HCT116 (cell line): ENCODE measurements around the gene TPD52L1. TPM values are rescaled to one million over a fixed set of nuclear protein-coding genes. Genes with fewer than 3 reads are reported as not detected.

Experiments used
- ATAC-seq: fragments of 200-7000 bp; cut with Tn5 transposase; 2 replicates; pipeline ENCODE4 v1.9.1; 2020; ENCODE audit warnings: mild to moderate bottlenecking, moderate library complexity
- BruUV-seq: library from RNA; stranded (reverse); fragments of 400-500 nt; replicated peaks from 2 replicates; lab custom pipeline; 2021; lab: Mats Ljungman, UMichigan
- CTCF ChIA-PET: fragments of 300-600 bp; sonication (Branson Sonifier 250); formaldehyde crosslinking; loops from one replicate; lab custom pipeline; 2021; ENCODE audit warnings: antibody characterized with exemption; lab: Charles Lee
- POLR2A ChIA-PET: fragments of 300-600, 350-600 bp; sonication (Branson Sonifier 250); formaldehyde crosslinking; loops from one replicate; lab custom pipeline; 2021; ENCODE audit warnings: antibody characterized with exemption; lab: Charles Lee
- RAD21 ChIA-PET, 2 experiments: fragments of 300-600 bp; sonication (Branson Sonifier 250); formaldehyde crosslinking; loops; one replicate each; lab custom pipeline; 2023; ENCODE audit warnings: low total read pairs in 2 of 2; ENCODE audit not compliant: uncharacterized antibody in 2 of 2, unreplicated experiment in 2 of 2, low non-redundant PET in 1 of 2; lab: Charles Lee
- DNase-seq: peaks from one replicate; pipeline ENCODE4 v3.0.0-alpha.2; 2010; ENCODE audit warnings: low read depth, low spot score
- H2AFZ ChIP-seq: fragments of 200-600 bp; shearing (Covaris generic), sonication (generic); 2 replicates; pipeline ENCODE4 v1.6.1; 2017; ENCODE audit warnings: low read depth, mixed run types, mixed read lengths, antibody characterized with exemption, low read length; ENCODE audit not compliant: poor library complexity, severe bottlenecking
- H3K27ac ChIP-seq: 2 replicates; pipeline ENCODE4 v1.5.1; 2012; ENCODE audit warnings: low read depth, low read length
- H3K27me3 ChIP-seq: fragments of 200-600 bp; sonication (generic); 2 replicates; pipeline ENCODE4 v1.6.1; 2016; ENCODE audit warnings: mixed run types, low read length, mixed read lengths; ENCODE audit not compliant: insufficient read depth
- H3K36me3 ChIP-seq, 2 experiments: fragments of 200-500 bp in 1 of 2; fragments of 200-600 bp in 1 of 2; sonication (Bioruptor generic) in 1 of 2; sonication (generic) in 1 of 2; 2 replicates each; pipeline versions ENCODE4 v1.5.1 to v1.6.1; 2014 to 2016; ENCODE audit warnings: low read length in 2 of 2, inconsistent platforms in 1 of 2, mixed read lengths in 1 of 2, mixed run types in 1 of 2; ENCODE audit not compliant: insufficient read depth in 2 of 2, control insufficient read depth in 1 of 2
- H3K4me1 ChIP-seq, 2 experiments: fragments of 200-600 bp in 1 of 2; sonication (generic) in 1 of 2; 2 replicates each; pipeline versions ENCODE4 v1.5.1 to v1.6.1; 2012 to 2017; ENCODE audit warnings: low read length in 2 of 2, inconsistent platforms in 1 of 2, mild to moderate bottlenecking in 1 of 2, mixed read lengths in 1 of 2, mixed run types in 1 of 2, moderate library complexity in 1 of 2; ENCODE audit not compliant: insufficient read depth in 2 of 2, control insufficient read depth in 1 of 2
- H3K4me2 ChIP-seq: fragments of 200-600 bp; sonication (generic); 2 replicates; pipeline ENCODE4 v1.6.1; 2017; ENCODE audit warnings: mixed run types, low read length, mixed read lengths
- H3K4me3 ChIP-seq, 2 experiments: fragments of 200-600 bp in 1 of 2; sonication (generic) in 1 of 2; replicated peaks in 1 of 2; 2 replicates each; pipeline ENCODE4 v1.5.1; 2011 to 2016; ENCODE audit warnings: low read length in 2 of 2, control low read depth in 1 of 2, low read depth in 1 of 2, mild to moderate bottlenecking in 1 of 2, mixed read lengths in 1 of 2, mixed run types in 1 of 2
- H3K79me2 ChIP-seq: fragments of 200-600 bp; sonication (generic); 2 replicates; pipeline ENCODE4 v1.6.1; 2017; ENCODE audit warnings: mild to moderate bottlenecking, mixed run types, low read length, moderate library complexity, mixed read lengths; ENCODE audit not compliant: insufficient read depth
- H3K9ac ChIP-seq: fragments of 200-600 bp; sonication (generic); 2 replicates; pipeline ENCODE4 v1.6.1; 2016; ENCODE audit warnings: low read length, mixed read lengths
- H3K9me2 ChIP-seq: fragments of 200-600 bp; sonication (generic), shearing (Covaris generic); 2 replicates; pipeline ENCODE4 v1.6.1; 2017; ENCODE audit warnings: mixed run types, mild to moderate bottlenecking, moderate library complexity; ENCODE audit not compliant: insufficient read depth
- H3K9me3 ChIP-seq, 2 experiments: fragments of 200-500 bp in 1 of 2; fragments of 200-600 bp in 1 of 2; sonication (Bioruptor generic) in 1 of 2; sonication (generic) in 1 of 2; 2 replicates each; pipeline ENCODE4 v1.6.1; 2014 to 2017; ENCODE audit warnings: low read length in 2 of 2, mixed read lengths in 2 of 2, inconsistent platforms in 1 of 2, low read depth in 1 of 2, mild to moderate bottlenecking in 1 of 2, mixed run types in 1 of 2, moderate library complexity in 1 of 2; ENCODE audit not compliant: control insufficient read depth in 1 of 2, insufficient read depth in 1 of 2
- H4K20me1 ChIP-seq: fragments of 200-600 bp; sonication (generic), shearing (Covaris generic); 2 replicates; pipeline ENCODE4 v1.6.1; 2017; ENCODE audit warnings: mixed run types, mild to moderate bottlenecking, moderate library complexity; ENCODE audit not compliant: insufficient read depth
- CBX3 ChIP-seq: IDR thresholded peaks from 2 replicates; pipeline ENCODE4 v1.6.1; 2012; ENCODE audit warnings: low read depth
- CEBPB ChIP-seq: IDR thresholded peaks from 2 replicates; pipeline ENCODE4 v1.6.1; 2012; ENCODE audit warnings: low read depth
- EGR1 ChIP-seq: IDR thresholded peaks from 2 replicates; pipeline ENCODE4 v1.6.1; 2012; ENCODE audit warnings: low read depth
- EZH2 ChIP-seq: fragments of 200-600 bp; sonication (generic); IDR thresholded peaks from 2 replicates; pipeline ENCODE4 v1.6.1; 2017; ENCODE audit warnings: antibody characterized with exemption, mixed run types
- EZH2phosphoT487 ChIP-seq: fragments of 200-600 bp; IDR thresholded peaks from 2 replicates; pipeline ENCODE4 v1.6.1; 2018; ENCODE audit warnings: antibody characterized with exemption, borderline replicate concordance
- RAD21 ChIP-seq: IDR thresholded peaks from 2 replicates; pipeline ENCODE4 v1.6.1; 2012; ENCODE audit warnings: low read depth, mild to moderate bottlenecking
- SIN3A ChIP-seq: IDR thresholded peaks from 2 replicates; pipeline ENCODE4 v1.6.1; 2012; ENCODE audit warnings: low read depth
- SP1 ChIP-seq: IDR thresholded peaks from 2 replicates; pipeline ENCODE4 v1.6.1; 2012; ENCODE audit warnings: low read depth
- TCF7L2 ChIP-seq: IDR thresholded peaks from 2 replicates; pipeline ENCODE4 v1.7.0; 2011; ENCODE audit warnings: borderline replicate concordance, inconsistent platforms; ENCODE audit not compliant: insufficient read depth, insufficient read length; ENCODE audit errors: extremely low read depth
- ZFX ChIP-seq: fragments of 450-650 bp; IDR thresholded peaks from 2 replicates; pipeline ENCODE4 v1.6.1; 2017
- ZNF274 ChIP-seq: fragments of 200-500 bp; sonication (Bioruptor generic); IDR thresholded peaks from 2 replicates; pipeline ENCODE4 v1.6.1; 2014; ENCODE audit warnings: mild to moderate bottlenecking, low read depth, low read length, inconsistent platforms
- intact Hi-C: fragments of 100-400 bp; cut with micrococcal nuclease; formaldehyde crosslinking; loops from 2 replicates; pipeline ENCODE4 v1.10.0; 2022
- total RNA-seq: library from RNA; stranded (reverse); gene quantifications from one replicate; pipeline ENCODE4 v1.2.1, GENCODE V29; 2021; ENCODE audit not compliant: unreplicated experiment
- TF ChIP-seq, protein P1 (sequence below), 3 experiments: fragments of 200-600 bp in 1 of 3; sonication (generic) in 1 of 3; IDR thresholded peaks in 2 of 3; conservative IDR thresholded peaks in 1 of 3; 2 replicates each; pipeline ENCODE4 v1.5.1; 2012 to 2017; ENCODE audit warnings: low read depth in 2 of 3, low read length in 2 of 3, antibody characterized with exemption in 1 of 3, borderline replicate concordance in 1 of 3, control low read depth in 1 of 3, mild to moderate bottlenecking in 1 of 3, mixed read lengths in 1 of 3, mixed run types in 1 of 3, moderate library complexity in 1 of 3; ENCODE audit not compliant: insufficient read depth in 1 of 3
- TF ChIP-seq, protein P2 (sequence below): IDR thresholded peaks from 2 replicates; pipeline ENCODE4 v1.6.1; 2012
- TF ChIP-seq, protein P3 (sequence below): IDR thresholded peaks from 2 replicates; pipeline ENCODE4 v1.6.1; 2012; ENCODE audit warnings: low read depth

Gene TPD52L1
- total RNA-seq, 1 experiment from 2014 or later: 64.1 TPM

DNA sequence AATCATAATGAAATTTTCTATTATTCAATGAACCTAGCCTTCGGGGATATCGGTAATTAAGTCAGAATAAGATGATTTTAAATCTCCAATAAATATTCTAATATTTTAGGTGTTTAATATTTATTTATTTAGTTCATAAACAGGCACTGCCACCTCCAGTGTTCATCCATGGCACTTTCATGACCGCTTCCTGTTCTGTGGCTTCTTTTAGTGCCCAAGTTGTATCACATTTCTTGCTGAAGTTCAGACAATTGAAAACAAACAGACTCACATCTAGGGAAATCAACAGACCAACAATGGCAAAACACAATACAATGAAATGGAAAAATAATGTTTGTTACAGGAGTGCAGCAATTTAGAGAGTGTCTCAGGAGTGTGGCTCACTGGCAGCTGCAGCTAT is 122.2 kb downstream of the TPD52L1 start:
- RAD21 ChIA-PET: no interaction called here
- Histone ChIP-seq H3K36me3 (peaks cover 8 to 16% of the 10 kb centered on the region in 2 experiments; a peak in 2 of 4 replicates), H3K4me3 (no peak overlapping the region), H3K79me2 (peaks cover 28% of the 10 kb centered on the region), H3K4me1 (peaks cover 0 to 7% of the 10 kb centered on the region in 2 experiments; a peak in 1 of 4 replicates), H3K9me2 (no peaks in the 10 kb centered on the region), H3K9me3 (no peaks in the 10 kb centered on the region), H2AFZ (no peak overlapping the region), H3K27me3 (no peaks in the 10 kb centered on the region), H3K27ac (no peak overlapping the region), H3K9ac (no peak overlapping the region), H4K20me1 (no peaks in the 10 kb centered on the region), H3K4me2 (no peak overlapping the region)
- TF ChIP-seq ZFX (no peak), EZH2phosphoT487 (no peak), TCF7L2 (no peak), SIN3A (no peak), CEBPB (no peak), CBX3 (no peak), EGR1 (no peak), RAD21 (no peak), ZNF274 (no peak), EZH2 (no peak), SP1 (no peak)
- TF ChIP-seq, protein P1, sequence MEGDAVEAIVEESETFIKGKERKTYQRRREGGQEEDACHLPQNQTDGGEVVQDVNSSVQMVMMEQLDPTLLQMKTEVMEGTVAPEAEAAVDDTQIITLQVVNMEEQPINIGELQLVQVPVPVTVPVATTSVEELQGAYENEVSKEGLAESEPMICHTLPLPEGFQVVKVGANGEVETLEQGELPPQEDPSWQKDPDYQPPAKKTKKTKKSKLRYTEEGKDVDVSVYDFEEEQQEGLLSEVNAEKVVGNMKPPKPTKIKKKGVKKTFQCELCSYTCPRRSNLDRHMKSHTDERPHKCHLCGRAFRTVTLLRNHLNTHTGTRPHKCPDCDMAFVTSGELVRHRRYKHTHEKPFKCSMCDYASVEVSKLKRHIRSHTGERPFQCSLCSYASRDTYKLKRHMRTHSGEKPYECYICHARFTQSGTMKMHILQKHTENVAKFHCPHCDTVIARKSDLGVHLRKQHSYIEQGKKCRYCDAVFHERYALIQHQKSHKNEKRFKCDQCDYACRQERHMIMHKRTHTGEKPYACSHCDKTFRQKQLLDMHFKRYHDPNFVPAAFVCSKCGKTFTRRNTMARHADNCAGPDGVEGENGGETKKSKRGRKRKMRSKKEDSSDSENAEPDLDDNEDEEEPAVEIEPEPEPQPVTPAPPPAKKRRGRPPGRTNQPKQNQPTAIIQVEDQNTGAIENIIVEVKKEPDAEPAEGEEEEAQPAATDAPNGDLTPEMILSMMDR (IDR thresholded peaks at IDR 0.05 in 2 of 3, conservative IDR thresholded peaks at IDR 0.05 in 1 of 3; ENCODE audit: borderline replicate concordance in 1 of 3, insufficient read depth in 1 of 3, low read depth in 2 of 3, low read length in 2 of 3): no peak
- TF ChIP-seq, protein P2, sequence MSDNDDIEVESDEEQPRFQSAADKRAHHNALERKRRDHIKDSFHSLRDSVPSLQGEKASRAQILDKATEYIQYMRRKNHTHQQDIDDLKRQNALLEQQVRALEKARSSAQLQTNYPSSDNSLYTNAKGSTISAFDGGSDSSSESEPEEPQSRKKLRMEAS: no peak
- TF ChIP-seq, protein P3, sequence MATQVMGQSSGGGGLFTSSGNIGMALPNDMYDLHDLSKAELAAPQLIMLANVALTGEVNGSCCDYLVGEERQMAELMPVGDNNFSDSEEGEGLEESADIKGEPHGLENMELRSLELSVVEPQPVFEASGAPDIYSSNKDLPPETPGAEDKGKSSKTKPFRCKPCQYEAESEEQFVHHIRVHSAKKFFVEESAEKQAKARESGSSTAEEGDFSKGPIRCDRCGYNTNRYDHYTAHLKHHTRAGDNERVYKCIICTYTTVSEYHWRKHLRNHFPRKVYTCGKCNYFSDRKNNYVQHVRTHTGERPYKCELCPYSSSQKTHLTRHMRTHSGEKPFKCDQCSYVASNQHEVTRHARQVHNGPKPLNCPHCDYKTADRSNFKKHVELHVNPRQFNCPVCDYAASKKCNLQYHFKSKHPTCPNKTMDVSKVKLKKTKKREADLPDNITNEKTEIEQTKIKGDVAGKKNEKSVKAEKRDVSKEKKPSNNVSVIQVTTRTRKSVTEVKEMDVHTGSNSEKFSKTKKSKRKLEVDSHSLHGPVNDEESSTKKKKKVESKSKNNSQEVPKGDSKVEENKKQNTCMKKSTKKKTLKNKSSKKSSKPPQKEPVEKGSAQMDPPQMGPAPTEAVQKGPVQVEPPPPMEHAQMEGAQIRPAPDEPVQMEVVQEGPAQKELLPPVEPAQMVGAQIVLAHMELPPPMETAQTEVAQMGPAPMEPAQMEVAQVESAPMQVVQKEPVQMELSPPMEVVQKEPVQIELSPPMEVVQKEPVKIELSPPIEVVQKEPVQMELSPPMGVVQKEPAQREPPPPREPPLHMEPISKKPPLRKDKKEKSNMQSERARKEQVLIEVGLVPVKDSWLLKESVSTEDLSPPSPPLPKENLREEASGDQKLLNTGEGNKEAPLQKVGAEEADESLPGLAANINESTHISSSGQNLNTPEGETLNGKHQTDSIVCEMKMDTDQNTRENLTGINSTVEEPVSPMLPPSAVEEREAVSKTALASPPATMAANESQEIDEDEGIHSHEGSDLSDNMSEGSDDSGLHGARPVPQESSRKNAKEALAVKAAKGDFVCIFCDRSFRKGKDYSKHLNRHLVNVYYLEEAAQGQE: no peak
- BruUV-seq: no TSS peak
- DNase-seq: no peak
- ATAC-seq: no peak
- CTCF ChIA-PET: no interaction called here
- intact Hi-C loops: no loop called here
- POLR2A ChIA-PET: no interaction called here
